Ecto neural progenitor cell (in vitro differentiated cells): Measurements from ENCODE around the gene C5orf47.
A peak's percentile ranks its signal among the peaks of the same experiment; 100 is the strongest.

Experiments
- DNase-seq: peaks from one replicate; pipeline ENCODE4 v3.0.0-alpha.2; 2018; ENCODE audit warnings: low spot score

C5orf47 gene

GRCh38 chr5:173988554-173989431, at the start of gene C5orf47:
Gene C5orf47, plus strand, starts transcription at chr5:173989170. Its CDS starts 94 bp downstream, at chr5:173989264.
- DNase-seq, result no peak

DNA sequence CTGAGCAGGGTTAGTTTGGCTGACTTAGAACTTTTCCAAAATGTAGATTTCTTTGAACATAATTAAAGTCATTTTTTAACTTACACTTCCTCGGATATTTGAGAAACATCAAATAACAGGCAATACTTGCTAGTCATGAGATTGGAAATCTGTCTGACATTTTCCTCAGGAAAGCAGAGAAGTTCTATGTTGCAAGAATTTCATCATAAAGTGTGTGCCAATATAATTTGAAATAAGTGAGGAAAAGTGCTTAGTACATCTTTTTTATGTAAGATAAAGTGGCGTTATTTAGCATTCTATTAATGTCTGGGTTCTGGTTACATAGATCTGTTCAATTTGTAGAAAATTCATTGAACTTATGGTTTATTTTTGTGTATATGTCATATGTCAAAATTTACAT, 48.7 kb upstream of the C5orf47 start:
- DNase-seq, result no peak

GRCh38 chr5:173941102-173941501, 47.9 kb upstream of the C5orf47 start:
- DNase-seq, result no peak

DNA sequence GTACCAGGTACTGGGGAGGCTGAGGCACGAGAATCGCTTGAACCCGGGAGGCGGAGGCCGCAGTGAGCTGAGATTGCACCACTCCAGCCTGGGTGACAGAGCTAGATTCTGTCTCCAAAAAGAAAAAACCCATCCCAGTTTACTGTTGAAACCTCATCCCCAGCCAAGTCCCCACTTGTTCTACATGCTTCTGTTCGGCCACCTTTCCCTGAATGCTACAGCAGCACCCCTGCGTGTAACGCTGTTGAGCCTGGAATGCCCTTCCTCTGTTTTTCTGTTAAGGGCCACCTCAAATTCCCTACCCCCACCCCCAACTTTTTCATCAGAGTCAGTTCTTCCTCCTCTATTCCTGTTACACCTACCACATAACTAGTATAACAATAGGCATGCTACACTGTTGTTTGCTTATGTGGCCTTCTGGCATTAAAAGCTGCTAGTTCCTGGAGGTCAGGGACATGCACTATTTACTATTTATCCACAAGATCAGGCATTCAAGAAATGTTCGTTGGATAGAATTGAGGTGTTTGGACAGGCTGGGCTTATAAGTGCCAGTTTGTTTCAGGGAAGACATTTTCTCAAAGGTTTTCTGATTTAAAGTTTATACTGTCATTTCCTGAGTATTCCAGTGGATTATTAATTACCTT, 47.1 kb upstream of the C5orf47 start:
- no peak for DNase-seq

DNA sequence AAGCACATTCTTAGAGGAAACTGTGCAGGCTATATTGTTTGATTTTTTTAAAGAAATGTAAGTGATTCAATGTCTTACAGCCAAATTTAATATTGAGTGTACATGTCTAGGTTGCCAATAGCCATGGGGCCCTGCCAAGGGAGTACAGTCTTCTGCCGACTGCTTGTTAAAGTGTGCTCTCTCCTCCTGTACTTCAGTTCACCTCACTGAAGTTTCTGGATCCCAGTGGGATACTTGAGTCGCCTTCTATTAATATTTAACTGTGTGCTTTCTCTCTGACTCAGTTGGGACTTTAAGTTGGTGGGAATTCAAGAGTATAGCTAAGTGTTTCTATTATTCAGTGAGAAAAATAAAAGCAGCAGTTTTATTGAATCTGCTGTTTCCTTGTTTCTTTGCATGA, 44.5 kb upstream of the C5orf47 start:
- DNase-seq, result no peak

DNA sequence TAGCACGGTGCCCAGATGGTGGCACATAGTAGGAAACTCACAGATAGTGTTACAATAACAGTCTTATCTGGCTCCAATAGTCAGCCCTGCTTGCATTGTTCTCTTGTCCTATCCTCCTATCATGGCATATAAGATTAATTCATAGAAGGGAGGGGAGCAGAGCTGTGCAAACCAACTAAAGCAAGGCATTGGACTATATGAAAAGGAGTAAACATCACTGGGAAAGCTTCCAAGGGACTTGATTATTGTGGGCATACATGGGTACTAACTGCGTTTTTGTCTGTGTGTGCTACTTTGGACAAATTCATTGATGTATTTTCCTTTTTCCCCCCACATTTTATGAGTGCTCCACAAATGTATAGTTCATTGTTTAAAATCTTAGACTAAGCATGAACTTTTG, 43.8 kb upstream of the C5orf47 start:
- no peak for DNase-seq

DNA sequence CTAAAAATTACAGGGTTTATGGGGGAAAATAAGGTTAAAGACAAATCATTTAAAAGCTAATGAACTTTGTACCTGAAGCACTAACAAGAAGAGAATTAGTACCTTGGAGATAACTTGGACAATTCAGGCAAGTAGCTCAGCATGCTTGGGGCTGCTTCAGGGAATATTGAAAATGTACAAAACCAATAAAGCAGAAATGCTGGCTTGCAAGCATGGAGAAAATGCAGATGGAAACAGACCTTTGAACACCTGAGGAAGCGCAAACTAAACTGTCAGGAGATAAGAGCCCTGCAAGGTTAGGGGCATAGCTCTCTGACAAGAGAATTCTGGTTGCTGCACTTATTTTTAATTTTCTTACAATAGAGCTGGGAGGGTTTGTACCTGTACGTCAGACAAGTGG, 42.6 kb upstream of the C5orf47 start:
- no peak for DNase-seq

- no peak for DNase-seq
These were observed 38.1 kb upstream of the C5orf47 start for GRCh38 chr5:173950829-173951228.

DNA sequence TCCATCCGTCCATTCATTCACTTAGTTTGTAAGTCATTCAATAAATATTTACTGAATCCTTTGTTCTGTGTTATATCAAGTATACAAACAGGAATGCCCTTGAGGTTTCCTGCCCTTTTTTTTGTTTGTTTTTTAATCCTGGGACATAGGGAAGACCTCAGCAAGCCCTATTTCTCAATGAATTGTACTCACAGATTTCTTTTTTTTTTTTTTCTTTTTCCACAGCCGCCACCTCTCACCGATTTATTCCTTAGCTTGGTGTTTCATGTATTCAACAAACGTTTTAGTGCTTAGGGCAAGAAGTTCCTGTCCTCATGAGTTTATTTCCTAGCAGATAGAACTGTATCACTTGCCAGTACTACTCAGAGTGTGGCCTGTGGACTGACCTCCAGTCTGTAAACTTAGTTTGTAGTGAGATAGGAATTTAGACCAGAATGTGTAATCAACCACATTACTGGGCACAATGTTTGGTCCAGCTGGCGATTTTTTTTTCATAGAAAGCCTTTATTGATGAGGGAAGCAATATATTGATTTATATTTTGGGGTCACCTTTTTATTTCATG, 35.4 kb upstream of the C5orf47 start:
- DNase-seq, result no peak

- no peak for DNase-seq
These were observed 34.1 kb upstream of the C5orf47 start for GRCh38 chr5:173954671-173955521.

DNA sequence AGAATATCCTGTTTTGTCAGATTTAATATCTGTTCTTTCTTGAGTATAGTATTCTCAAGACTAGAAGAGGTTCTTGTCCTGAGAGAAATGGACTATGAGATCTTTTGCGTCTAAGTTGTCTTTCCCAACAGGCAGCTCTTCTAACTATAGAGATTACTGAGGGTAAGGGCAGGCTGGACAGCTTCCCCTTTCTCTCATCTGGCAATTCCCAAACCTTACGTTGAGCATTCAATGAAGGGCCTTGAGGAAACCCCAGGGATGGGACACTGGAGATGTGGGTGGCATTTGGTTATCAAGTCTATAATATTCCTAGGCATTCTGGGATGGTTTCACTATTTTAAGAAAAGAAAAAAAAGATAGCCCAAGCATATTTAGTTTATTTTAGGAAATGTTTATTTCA, 28.0 kb upstream of the C5orf47 start:
- DNase-seq, result no peak

DNA sequence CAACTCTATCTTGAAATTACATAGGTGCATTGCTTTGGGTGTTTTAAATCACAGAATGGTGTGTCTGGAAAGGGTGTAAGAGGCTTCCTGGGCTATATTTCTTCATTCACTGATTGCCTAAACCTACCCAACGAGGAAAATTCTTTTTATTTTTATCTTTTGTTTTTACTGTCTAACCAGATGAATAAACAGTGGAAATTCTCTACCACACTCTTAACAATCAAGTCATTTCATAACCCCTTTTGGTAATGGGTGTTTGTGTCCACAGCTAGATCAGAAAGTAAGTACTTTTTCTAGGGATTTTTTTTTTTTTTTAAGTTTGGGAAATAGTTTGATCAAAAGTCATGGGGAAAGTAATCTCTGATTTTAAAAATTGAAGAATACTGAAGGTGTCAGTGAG, 27.6 kb upstream of the C5orf47 start:
- no peak for DNase-seq

DNA sequence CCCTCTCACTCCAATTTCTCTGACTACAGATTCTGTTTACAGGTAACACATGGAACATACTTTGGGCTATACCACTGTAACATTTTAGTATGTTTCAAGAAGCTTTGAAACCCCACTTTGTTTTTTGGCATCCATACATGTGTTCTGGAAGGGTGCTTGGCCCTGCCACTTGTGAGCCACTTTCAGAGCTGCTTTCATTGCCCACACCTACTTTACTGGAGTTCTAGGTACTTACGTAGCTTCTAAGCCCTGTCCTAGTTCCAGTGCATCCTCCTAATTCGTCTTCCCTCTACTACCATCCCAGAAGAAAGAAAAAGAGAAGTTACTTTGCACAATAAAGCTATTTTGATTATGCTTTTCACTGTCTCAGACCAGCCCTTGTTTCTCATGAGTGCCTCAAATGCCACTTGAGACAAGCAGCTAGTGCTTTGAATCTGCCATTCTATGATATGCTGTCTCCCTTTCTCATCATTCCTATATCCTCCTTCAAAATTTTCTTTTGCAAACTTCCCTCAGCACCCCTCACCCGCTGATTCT, 26.5 kb upstream of the C5orf47 start:
- no peak for DNase-seq

DNA sequence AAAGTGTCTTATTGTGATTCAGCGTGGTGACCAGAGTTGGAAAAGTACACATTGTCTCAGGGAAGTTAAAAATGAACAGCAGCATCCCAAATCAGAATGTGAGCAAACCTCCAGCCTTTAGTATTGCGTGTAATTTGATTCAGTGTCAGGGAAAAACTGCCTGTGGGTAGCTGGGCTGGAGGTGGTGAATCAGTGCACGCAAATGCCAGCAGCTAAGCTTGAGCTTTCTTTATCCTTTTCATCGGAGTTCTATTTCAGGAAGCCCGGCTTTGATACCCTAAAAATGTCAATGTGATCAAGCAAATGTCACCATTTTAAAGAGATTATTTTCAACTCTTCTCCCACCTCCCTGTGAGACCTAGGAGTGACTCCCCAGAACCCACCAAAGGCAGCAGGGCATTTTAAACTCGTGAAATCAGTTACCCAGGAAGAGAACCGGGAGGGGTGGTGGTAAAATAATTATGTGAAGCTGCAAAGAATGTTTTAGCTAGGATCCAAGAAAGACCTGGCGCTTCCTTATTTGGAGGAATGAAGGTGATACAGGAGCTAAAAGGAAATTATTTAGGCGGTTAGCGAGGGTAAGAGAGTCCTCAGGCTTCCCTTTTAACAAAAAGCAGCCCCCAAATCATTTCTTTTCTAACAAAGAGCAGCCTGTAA, 25.7 kb upstream of the C5orf47 start:
- DNase-seq, result no peak

DNA sequence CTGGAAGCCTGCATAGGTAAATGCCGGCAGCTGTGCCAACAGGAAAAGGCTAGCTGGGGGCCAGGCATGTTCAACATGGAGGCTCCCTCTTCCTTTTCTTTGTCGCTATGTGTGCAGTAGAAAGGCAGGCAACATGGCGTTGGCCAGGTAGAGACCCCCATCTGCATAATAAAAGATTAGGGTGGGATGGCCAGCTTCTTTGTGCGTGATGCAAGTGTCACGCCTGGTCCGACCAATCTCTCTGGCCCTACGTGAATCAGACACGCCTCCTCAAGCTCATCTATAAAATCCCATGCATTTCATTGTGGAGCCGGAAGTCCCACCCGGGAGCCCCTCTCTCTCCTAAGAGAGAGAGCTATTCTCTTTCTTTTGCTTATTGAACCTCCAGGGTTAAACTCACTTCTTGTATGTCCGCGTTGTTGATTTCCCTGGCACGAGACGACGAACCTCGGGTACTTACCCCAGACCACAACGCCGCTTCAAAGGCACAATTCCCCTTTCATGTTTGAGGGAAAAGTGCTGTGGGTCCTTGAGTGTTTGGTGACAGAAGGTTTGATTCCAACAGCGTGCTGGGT, 25.0 kb upstream of the C5orf47 start:
- peak; percentile 70 for DNase-seq

GRCh38 chr5:173964506-173964905, 24.5 kb upstream of the C5orf47 start:
- DNase-seq, result no peak

- no peak for DNase-seq
These were observed 21.7 kb upstream of the C5orf47 start for GRCh38 chr5:173967241-173967640.

GRCh38 chr5:173968154-173968797, 20.7 kb upstream of the C5orf47 start:
- peak; percentile 72 for DNase-seq

- no peak for DNase-seq
These were observed 19.6 kb upstream of the C5orf47 start for GRCh38 chr5:173969167-173970049.
